Nephron progenitor cell (in vitro differentiated cells): Measurements from ENCODE around the gene IFRD1.

ENCODE experiments used
- DNase-seq: peaks from one replicate; pipeline ENCODE4 v3.0.0; 2021
- H3K27ac Mint-ChIP-seq: 2 replicates; pipeline ENCODE4 v1.8.0; 2021; ENCODE audit warnings: mild to moderate bottlenecking, moderate library complexity, mixed read lengths
- H3K27me3 Mint-ChIP-seq: 2 replicates; pipeline ENCODE4 v1.8.0; 2021; ENCODE audit warnings: mild to moderate bottlenecking, low read depth, mixed read lengths; ENCODE audit not compliant: poor library complexity
- H3K36me3 Mint-ChIP-seq: 2 replicates; pipeline ENCODE4 v1.8.0; 2021; ENCODE audit warnings: low read depth, mixed read lengths
- H3K4me1 Mint-ChIP-seq: 2 replicates; pipeline ENCODE4 v1.8.0; 2021; ENCODE audit warnings: mixed read lengths
- H3K4me3 Mint-ChIP-seq: 2 replicates; pipeline ENCODE4 v1.8.0; 2021; ENCODE audit warnings: mild to moderate bottlenecking, moderate library complexity, mixed read lengths
- H3K9me3 Mint-ChIP-seq: 2 replicates; pipeline ENCODE4 v1.8.0; 2021; ENCODE audit warnings: mild to moderate bottlenecking, moderate library complexity, mixed read lengths
- CTCF ChIP-seq: fragments of 200-600 bp; sonication (generic); IDR thresholded peaks from 2 replicates; pipeline ENCODE4 v1.5.0; 2021; ENCODE audit warnings: antibody characterized with exemption

IFRD1 gene

DNA sequence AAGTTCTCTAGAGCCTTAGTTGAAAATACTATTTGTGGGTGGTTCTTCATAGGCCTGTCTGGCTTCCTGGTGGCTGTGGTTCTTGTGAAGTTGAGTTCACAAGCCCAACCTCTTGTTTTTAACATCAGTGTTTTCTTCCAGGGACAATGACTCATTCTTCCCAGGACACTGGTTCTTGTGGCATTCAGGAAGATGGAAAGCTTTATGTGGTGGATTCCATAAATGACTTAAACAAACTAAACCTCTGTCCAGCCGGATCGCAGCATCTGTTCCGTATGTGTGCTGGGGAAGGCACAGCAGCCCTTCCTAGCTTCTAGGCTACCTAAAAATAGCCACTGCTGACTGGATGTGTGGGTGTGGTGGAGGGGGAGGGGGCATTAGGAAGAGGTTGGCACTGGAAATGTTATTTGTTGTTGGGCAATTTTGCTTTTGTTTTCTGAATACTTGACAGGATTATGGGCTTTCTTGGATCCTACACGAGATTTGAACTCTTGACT, 34.5 kb downstream of the IFRD1 start:
- Mint-ChIP-seq H3K4me3 (no peak overlapping the region), H3K27ac (no peak overlapping the region), H3K9me3 (no peaks in the 10 kb centered on the region), H3K36me3 (no peaks in the 10 kb centered on the region), H3K27me3 (no peaks in the 10 kb centered on the region), H3K4me1 (peaks cover 3% of the 10 kb centered on the region)
- TF ChIP-seq CTCF: no peak
- no peak for DNase-seq

- H3K36me3 Mint-ChIP-seq: no peaks in the 10 kb centered on the region
- H3K27ac Mint-ChIP-seq: no peak overlapping the region
- no peak overlapping the region for H3K4me3 Mint-ChIP-seq
- DNase-seq: no peak
- H3K9me3 Mint-ChIP-seq: no peaks in the 10 kb centered on the region
- no peak for TF ChIP-seq CTCF
- H3K27me3 Mint-ChIP-seq: no peaks in the 10 kb centered on the region
- peaks cover 5% of the 10 kb centered on the region for H3K4me1 Mint-ChIP-seq
Observed at GRCh38 chr7:112485766-112486165, 35.5 kb downstream of the IFRD1 start.

DNA sequence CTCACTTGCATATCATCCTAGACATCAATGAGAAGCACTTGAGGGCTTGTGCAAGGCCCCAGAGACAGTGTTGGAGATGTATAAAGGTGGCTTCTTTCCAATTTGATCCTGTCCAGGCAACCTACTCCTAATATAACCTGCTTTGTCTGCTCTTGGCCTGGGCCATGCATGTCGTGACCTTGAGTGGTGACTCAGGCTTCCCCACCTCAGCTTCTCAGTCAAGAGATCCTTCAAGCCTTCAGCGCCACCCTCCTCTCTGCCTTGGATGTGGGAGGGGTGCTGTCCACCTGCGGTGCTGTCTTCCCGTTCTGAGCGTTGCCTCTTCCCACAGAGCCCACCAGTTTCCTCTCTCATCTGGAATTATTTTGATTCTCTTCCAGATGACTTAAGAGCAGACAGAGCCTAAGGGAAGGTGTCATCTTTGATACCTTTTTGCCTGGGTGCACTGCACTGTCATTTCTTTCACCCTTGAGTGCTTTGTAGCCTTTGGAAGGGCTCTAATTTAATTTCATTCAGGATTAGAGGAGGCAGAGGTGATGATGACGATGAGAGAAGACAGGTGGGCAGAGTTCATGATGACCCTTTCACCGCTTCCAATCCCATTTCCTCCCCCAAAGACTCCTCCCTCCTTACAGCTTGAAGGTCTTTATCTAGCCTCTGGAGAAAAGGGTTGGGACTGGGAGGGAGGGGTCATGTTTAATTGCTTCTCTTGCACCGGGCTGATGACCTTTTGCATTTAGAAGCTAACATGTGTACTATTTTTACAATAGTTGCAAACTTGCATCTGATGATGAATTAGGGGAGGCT, 37.4 kb downstream of the IFRD1 start:
- Mint-ChIP-seq H3K36me3 (no peaks in the 10 kb centered on the region), H3K4me1 (peaks cover 5% of the 10 kb centered on the region), H3K27me3 (no peaks in the 10 kb centered on the region), H3K9me3 (no peaks in the 10 kb centered on the region), H3K27ac (no peak overlapping the region), H3K4me3 (no peak overlapping the region)
- no peak for TF ChIP-seq CTCF
- no peak for DNase-seq

DNA sequence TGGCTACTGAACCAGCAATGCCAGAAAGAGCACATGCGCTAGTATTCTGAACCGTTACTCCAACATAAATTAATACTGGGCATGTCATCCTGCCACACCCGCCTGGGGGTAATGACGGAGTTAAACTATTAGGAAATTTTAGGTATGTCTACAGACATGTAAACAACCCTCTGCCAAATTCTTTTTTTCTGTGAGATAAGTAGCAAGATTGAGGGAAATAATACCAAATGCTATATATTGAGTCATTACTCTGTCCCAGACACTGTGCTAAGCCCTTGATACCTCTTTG, 37.9 kb downstream of the IFRD1 start:
- H3K27ac Mint-ChIP-seq: no peak overlapping the region

DNA sequence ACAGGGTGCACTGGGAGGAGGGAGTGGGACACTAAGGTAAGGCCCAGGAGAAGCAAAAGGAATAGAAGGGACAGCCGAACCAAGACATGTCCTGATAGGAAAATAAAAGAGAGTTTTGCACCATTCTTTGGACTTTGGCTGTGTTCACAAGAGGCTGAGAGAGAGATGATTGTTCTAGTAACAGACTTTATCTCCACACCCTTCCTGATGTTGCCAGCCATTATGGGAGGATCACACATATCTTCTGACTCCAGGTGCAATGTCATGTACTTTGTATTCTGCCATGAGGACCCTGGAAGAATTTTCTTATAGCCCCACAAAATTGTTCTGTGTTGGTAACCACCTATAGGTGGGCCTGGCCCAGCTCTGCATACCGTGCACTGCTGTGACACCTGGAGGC, 41.9 kb downstream of the IFRD1 start:
- peaks cover 7% of the 10 kb centered on the region for H3K27me3 Mint-ChIP-seq
- no peaks in the 10 kb centered on the region for H3K9me3 Mint-ChIP-seq
- H3K36me3 Mint-ChIP-seq: no peaks in the 10 kb centered on the region
- H3K27ac Mint-ChIP-seq: no peak overlapping the region
- DNase-seq: no peak
- H3K4me1 Mint-ChIP-seq: peaks cover 9% of the 10 kb centered on the region
- no peak overlapping the region for H3K4me3 Mint-ChIP-seq
- TF ChIP-seq CTCF: no peak

More for the DNA sequence above, 37.9 kb downstream of the IFRD1 start:
- DNase-seq: no peak
- Mint-ChIP-seq H3K27me3 (no peaks in the 10 kb centered on the region), H3K36me3 (no peaks in the 10 kb centered on the region), H3K4me1 (peaks cover 5% of the 10 kb centered on the region), H3K4me3 (no peak overlapping the region), H3K9me3 (no peaks in the 10 kb centered on the region)
- TF ChIP-seq CTCF: no peak

- DNase-seq: no peak
- no peak overlapping the region for H3K27ac Mint-ChIP-seq
- peaks cover 9% of the 10 kb centered on the region for H3K27me3 Mint-ChIP-seq
- no peaks in the 10 kb centered on the region for H3K36me3 Mint-ChIP-seq
- peaks cover 8% of the 10 kb centered on the region for H3K4me1 Mint-ChIP-seq
- H3K9me3 Mint-ChIP-seq: no peaks in the 10 kb centered on the region
- TF ChIP-seq CTCF: no peak
- H3K4me3 Mint-ChIP-seq: no peak overlapping the region
Observed at GRCh38 chr7:112494656-112495055, 44.4 kb downstream of the IFRD1 start.
